Epithelial cell of proximal tubule (primary cell): ENCODE data around the gene SEC22C. TPM values are rescaled to one million over a fixed set of nuclear protein-coding genes. Genes with fewer than 3 reads are reported as not detected.
"Not testable (repeated sequence)": the region's sequence is repeated elsewhere in the genome, so short reads cannot be mapped to it uniquely, and the experiment has no call there.

Experiments used
- DNase-seq: peaks from one replicate; pipeline ENCODE4 v3.0.0-alpha.2; 2011; ENCODE audit warnings: low read depth
- H3K4me3 ChIP-seq: 2 replicates; pipeline ENCODE4 v1.5.1; 2011; ENCODE audit warnings: low read depth, mild to moderate bottlenecking, low read length
- total RNA-seq: library from RNA; depleted of rRNA; stranded (reverse); fragments of >200 nt; gene quantifications from 2 replicates; pipeline ENCODE4 v1.2.3, GENCODE V29; 2015
- TF ChIP-seq, protein P1 (sequence below): conservative IDR thresholded peaks from 2 replicates; pipeline ENCODE4 v1.5.1; 2012; ENCODE audit warnings: low read depth, mild to moderate bottlenecking, low read length

Gene SEC22C
- total RNA-seq, 1 donor from 2014 or later, result 40.8 TPM

- H3K4me3 ChIP-seq, result no peak overlapping the region
- DNase-seq, result no peak
- TF ChIP-seq, protein P1, sequence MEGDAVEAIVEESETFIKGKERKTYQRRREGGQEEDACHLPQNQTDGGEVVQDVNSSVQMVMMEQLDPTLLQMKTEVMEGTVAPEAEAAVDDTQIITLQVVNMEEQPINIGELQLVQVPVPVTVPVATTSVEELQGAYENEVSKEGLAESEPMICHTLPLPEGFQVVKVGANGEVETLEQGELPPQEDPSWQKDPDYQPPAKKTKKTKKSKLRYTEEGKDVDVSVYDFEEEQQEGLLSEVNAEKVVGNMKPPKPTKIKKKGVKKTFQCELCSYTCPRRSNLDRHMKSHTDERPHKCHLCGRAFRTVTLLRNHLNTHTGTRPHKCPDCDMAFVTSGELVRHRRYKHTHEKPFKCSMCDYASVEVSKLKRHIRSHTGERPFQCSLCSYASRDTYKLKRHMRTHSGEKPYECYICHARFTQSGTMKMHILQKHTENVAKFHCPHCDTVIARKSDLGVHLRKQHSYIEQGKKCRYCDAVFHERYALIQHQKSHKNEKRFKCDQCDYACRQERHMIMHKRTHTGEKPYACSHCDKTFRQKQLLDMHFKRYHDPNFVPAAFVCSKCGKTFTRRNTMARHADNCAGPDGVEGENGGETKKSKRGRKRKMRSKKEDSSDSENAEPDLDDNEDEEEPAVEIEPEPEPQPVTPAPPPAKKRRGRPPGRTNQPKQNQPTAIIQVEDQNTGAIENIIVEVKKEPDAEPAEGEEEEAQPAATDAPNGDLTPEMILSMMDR, result no peak
Measured at GRCh38 chr3:42602961-42603360, 21.2 kb upstream of the SEC22C start.

DNA sequence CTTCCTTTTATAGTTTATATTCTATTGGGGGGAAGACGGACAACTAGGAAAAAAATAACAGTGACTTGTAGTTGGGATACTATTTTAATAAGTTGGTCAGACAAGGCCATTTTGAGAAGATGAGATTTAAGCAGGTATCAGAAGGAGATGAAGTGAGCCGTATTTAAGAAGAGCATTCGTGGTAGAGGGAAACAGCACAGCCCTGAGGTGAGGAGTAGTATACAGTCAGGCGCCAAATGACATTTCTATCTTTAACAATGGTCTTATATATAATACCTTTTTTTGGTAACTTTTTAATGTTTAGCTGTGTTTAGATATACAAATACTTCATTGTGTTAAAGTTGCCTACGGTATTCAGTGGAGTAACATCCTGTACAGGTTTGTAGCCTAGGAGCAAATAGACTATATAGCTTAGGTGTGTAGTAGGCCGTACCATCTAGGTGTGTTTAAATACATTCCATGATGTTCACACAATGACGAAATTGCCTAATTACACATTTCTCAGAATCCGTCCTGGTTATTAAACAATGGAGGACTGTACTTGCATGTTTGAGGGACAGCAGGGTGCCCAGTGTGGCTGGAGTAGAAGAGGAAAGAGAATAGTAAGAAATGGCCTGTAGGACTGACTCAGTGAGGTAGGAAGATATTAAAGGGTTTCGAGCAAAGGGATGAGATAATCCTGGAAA, 20.3 kb upstream of the SEC22C start:
- TF ChIP-seq, protein P1, result peak; percentile 33
- DNase-seq, result no peak

GRCh38 chr3:42600958-42601675, 19.4 kb upstream of the SEC22C start:
- TF ChIP-seq, protein P1, result no peak
- peak overlapping the region; percentile 94 for H3K4me3 ChIP-seq
- DNase-seq, result no peak

More for the DNA sequence above, 20.3 kb upstream of the SEC22C start:
- peak overlapping the region; percentile 94 for H3K4me3 ChIP-seq

- TF ChIP-seq, protein P1, result no peak
- peak within 1 kb of the TSS; percentile 94 for H3K4me3 ChIP-seq
- peak; percentile 90 for DNase-seq
Measured at GRCh38 chr3:42600111-42600957, 18.6 kb upstream of the SEC22C start, which contains the start of gene NKTR. TSS of gene NKTR (plus strand) at chr3:42600686. CDS start at chr3:42601007, 321 bp downstream.

DNA sequence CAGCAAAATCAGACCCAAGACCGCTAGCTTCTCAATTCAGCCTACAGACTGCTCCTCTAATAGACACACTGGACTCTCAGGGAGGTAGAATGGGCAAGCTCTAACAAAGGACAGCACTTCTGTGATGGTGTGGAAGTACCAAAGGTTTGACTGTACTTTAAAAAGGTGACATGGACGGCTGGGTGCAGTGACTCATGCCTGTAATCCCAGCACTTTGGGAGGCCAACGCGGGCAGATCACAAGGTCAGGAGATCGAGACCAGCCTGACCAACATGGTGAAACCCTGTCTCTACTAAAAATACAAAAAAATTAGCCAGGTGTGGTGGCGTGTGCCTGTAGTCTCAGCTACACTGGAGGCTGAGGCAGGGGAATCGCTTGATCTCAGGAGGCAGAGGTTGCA, 15.3 kb upstream of the SEC22C start:
- DNase-seq, H3K4me3 ChIP-seq: not testable (repeated sequence)

DNA sequence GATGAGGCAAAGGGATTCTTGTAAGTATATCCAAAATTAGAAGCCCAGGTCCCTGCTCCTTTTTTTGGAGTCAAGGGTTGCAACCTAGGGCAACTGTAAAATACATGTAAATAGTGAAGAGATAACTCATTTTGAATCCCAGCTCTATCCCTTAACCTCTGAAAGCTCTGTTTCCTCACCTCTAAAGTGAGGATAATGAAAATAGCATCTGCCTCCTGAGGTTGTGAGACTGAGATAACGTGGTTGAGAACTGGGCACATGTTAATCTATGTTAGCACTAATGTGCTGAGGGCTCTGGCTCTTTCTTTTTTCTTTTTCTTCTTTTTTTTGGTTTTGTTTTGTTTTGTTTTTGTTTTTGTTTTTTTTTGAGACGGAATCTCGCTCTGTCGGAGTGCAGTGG, 13.9 kb upstream of the SEC22C start:
- DNase-seq, result no peak
- TF ChIP-seq, protein P1, result no peak
- H3K4me3 ChIP-seq, result no peak overlapping the region

DNA sequence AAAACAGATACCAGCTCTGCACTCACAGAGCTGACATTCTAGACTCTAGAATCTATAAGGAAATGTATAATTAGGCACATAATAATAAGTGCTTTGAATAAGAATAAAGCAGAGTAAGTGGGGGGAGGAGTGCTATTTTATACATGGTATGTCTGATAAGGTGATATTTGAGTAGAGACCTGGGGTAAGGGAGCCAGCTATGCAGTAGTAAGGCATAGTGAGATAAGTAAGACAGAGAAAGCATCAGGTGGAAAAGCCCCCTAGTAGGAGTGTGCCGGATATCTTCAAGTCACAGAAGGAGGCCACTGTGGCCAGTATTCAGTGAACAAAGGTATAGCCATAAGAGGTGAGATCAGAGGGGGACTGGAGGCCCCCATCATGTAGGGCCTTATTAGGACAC, 11.9 kb upstream of the SEC22C start:
- TF ChIP-seq, protein P1, result no peak
- no peak overlapping the region for H3K4me3 ChIP-seq
- DNase-seq, result no peak
